Middle frontal gyrus (tissue), 1 donor: ENCODE measurements around the gene STIM1.

ENCODE experiments used
- DNase-seq: peaks from one replicate; pipeline ENCODE4 v3.0.0-alpha.2; 2015; ENCODE audit warnings: low spot score; ENCODE audit errors: extremely low spot score

The STIM1 gene

DNA sequence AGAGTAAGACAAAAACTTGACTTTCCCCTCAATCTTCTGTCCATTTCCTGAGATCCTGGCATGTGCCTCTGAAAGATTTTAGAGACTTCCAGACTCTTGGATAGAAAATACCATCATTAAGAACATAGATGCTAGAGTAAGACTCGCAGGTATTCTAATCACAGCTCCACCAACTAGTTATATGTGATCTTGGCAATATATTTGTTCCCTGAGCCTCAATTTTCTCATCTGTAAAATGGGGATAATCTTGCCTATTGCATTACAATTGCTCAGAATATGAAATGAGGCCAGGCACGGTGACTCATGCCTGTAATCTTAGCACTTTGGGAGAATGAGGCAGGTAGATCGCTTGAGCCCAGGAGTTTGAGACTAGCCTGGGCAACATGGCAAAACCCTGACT is 25.4 kb upstream of the STIM1 start:
- DNase-seq, result no peak

GRCh38 chr11:3830730-3831129 is 24.7 kb upstream of the STIM1 start:
- no peak for DNase-seq

DNA sequence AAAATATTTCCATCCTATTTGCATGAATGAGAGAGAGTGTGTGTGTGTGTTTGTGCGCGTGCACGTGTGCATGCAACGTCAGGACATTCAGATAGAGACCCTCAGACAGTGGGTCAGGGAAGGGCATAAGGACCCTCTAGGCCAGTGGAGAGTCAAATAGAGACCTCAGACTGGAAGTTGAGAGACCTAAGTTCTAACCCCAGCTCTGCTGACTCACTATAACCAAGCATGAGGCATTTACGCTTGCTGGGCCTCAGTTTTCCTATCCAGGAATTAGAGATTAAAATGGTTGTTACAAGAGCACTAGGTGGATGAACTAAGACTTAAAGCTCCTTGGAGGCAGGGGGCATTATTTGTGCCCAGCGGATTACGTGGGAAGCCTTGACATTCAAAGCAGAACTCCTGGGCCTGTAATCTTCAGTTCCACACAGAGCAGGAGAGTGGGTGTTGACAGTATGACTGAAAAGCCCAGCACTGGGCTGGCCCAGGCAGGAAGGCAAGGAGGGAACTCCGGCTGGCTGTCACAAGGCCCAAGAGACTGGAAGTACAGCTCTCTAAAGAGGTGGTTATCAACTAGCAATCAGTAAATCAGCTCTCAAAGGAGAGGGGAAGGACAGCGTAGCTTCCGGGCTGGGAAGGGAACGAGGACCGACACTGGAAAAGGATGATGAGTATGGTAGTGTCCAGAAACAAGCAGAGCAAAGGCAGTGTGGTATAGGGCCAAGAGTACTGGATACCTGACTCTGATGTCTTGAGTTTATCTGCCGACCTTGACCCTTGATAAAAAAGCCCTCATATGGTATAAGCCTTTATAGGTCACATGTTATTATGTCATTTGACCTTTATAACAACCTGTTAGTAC is 23.9 kb upstream of the STIM1 start:
- DNase-seq, result no peak

DNA sequence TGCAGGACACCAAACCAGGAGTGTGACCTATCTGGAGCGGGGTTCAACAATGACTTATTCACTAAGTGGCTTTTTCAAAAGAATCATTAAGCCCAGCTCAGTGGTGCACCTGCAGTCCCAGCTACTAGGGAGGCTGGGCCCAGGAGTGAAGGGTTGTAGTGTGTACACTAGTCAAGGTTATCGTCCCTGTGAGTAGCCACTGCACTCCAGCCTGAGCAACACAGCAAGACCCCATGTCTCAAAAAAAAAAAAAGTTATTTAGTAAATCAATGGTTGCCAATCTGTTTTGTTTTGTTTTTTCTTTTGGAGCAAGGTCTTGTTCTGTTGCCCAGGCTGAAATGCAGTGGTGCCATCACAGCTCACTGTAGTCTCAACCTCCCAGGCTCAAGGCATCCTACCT is 22.6 kb upstream of the STIM1 start:
- no peak for DNase-seq

DNA sequence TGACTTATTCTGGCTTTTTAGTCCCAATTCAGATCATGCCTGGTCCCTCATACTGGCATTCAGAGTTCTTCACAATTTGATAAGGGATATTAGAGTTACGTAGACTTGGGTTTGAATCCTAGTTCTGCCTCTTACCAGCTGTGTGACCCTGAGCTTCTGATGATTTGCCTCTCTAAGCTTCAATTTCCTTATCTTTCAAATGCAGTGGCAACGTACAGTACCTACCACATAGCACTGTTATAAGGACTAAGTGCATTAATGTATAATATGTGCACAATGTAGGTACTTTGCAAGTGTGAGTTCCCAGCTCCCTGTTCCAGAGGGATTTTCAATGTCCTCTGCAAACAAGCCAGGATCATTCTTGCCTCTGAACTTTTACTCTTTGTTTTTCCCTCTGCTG is 22.0 kb upstream of the STIM1 start:
- DNase-seq, result no peak

- DNase-seq, result no peak
Observed at GRCh38 chr11:3834349-3834663, 21.2 kb upstream of the STIM1 start.

DNA sequence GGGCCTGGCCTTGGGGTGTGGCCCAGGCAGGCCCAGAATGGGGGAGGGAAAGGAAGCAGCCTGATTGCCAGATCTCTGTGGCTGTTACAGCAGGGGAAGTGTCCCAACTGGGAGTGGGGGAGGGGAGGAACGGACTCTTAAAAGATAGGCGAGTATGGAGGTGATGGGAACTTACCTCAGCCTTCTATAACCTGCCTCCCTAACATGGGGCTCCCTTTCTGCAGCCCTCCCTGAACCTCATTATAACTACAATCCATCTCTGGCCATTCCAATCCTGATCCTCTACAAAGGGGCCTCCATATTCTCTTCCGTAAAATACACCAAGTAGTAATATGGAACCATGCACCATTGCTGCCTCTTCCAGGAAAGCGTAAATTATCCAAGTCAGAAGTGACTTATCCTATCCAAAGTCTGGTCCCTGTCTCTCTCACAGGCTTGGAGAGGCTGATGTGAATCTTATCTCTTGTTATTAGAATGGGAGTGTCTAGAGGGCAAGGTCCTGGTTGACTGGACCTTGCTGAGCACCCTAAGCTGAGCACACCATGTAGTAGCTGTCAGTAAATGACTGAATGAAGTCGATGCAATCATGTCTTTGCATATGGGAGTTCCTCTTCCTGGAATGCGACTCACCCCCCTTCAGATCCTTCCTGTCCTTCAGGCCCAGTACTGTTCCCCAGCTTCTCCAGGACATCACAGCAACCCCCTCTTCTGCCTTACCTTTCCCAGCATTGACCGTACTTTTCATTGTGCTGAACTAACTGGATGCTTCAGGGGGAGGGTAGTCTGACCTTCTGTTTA is 20.6 kb upstream of the STIM1 start:
- no peak for DNase-seq

- no peak for DNase-seq
Observed at GRCh38 chr11:3835751-3836150, 19.7 kb upstream of the STIM1 start.

DNA sequence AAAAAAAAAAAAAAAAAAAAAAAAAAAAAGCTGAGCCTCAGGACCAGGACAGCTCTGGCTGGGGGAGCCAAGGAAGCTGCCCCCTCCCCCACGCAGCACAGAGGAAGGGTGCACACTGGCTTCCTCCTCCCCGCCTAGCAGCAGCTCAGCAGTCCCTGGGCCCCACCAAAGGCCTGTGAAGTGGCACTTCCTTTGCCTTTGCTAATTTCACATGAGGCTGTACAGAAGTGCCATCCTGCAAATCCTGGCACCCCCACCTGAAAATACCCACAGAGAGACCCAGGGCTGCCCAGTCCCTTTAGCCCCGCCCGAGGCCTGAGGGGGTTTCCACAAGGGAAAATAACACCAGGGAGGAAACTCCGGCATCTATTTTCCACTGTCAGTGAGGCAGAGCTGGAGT is 18.6 kb upstream of the STIM1 start:
- no peak for DNase-seq

- no peak for DNase-seq
Observed at GRCh38 chr11:3837793-3838192, 17.7 kb upstream of the STIM1 start.

DNA sequence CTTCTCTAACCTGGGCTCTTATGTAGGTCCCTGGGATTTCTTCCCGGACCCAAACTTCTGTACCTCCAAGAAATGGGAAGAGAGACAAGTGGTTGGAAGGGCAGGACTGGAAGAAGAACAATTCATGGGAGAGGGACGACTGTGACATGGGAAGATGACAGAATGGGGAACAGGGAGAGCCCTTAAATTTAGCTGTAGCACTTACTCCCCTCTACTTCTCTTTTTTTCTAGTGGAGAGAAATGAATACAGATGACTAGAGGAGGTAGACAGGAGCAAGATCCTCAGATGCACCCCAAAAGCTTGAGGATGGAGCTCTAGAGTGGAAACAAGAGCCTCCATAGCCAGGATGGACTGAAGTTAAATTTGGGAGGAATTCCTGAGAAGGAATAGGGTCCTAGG is 17.0 kb upstream of the STIM1 start:
- no peak for DNase-seq

DNA sequence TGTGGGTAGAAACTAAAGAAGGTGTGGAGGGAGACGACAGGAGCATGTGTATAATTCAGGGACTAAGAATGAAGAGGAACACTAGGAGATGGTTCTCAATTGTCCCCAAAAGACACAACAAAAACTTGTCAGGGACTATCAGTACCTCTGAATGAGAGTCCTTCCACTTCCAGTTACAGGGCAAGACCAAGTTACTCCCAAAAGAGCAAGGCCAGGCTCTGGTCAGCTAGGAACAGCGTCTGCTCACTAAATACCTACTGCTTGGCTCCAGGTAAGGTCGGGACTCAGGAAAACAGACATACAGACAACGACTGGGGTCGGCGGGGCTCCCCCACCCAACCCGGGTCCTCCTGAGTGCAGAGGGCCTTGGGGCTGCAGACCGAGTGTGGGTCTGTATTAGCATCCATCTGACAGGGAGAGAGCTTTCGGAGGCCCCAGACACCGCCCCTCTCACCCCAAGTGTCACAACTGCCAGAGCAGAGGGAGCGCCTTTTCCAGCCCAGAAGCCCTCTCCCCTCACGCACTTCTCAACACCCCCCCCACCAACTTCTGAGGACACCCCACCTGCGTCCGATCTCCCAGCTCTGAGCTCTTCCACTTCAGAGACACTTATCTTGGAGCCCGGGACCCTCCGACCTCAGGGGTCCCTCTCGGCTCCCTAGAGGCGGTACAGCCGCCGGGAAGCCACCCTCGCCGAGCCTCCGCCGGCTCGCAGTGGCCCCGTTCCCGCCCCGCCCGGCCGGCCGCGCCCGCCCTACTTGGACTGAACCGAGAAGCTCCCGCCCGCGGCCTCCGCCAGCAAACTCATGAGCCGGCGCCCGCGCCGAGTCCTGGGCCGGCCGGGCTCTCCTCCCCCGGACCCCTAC is 15.2 kb upstream of the STIM1 start:
- no peak for DNase-seq

DNA sequence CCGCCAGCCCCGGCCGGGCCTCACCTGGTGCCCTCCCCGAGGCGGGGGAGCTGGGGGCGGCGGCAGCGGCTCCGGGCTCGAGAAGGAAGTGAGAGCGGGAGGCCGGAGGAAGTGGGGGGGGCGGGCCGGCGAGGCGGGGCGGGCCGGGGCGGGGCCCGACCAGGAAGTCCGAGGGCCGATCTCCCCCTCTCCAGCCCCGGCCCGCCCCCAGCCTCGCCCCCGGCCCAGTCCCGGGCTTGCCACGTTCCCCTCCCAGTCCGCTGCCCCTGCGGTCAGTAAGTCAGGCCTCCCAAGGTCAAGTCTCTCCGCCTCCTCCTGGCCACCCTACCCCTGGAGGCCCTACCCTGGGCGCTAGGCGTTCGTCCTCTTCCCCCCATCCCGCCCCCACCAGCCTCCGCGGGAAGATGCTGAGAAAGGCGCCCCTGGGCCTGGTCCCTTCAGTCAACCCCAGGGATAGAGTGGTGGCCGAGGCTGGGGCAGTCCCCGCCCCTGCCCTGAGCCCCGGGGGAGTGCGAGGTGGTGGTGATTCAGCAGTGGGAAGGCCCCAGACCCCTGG is 14.5 kb upstream of the STIM1 start, which contains the start of gene RHOG:
RHOG (minus strand) TSS at position 90 of the 556 bp plus-strand sequence. CDS start 12,821 bp downstream, outside the sequence.
- no peak for DNase-seq

DNA sequence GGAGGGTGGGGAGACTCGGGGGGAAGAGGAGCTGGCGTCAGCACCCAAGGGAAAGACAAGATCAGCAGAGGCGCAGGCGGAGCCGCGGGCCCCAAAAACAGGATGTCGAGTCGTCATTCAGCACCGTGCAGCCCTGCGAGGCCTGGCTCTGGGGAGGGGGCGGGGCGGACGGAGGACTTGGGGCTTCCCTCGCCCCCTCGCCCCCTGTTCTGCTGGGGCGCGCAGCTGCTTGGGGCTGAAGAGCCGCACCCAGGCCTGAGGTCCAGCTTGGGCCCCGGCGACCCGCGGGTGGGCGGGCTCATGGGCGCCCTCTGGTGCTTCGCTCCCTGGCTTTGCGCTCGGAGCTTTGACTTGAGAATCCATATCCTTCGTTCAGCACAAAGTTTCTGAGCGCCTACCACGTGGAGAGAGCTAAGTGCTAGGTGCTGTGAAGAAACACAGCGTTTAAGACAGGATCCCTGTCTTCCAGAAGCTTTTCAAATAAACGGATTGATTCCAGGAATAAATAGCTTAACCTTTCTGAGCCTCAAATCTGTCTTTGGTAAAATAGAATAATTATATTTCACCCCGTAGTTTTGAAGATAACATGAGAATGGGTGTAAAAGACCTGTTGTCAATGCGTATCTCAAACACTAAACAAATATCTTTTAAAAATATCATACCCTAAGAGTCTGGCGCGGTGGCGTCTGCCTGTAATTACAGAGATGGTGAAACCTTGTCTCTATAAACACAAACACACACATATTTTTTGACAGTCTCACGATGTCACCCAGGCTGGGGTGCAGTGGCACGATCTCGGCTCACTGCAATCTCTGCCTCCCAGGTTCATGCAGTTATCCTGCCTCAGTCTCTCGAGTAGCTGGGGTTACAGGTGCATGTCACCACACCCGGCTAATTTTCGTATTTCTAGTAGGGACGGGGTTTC is 13.8 kb upstream of the STIM1 start:
- DNase-seq, result peak; percentile 71

GRCh38 chr11:3843326-3843725 is 12.1 kb upstream of the STIM1 start:
- DNase-seq, result no peak

DNA sequence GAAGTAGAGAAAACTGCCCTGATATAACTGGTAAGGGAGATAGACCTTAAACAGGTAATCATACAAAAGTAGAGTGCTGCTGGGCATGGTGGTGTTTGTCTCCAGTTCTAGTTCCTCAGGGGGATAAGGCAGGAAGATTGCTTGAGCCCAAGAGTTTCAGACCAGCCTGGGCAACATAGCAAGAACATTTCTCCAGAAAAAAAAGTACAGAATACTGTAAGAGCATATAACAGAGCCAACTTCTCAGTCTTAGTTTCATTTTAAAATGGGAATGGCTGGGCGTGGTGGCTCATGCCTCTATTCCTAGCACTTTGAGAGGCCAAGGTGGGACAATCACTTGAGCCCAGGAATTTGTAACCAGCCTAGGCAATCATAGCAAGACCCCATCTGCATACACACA is 10.2 kb upstream of the STIM1 start:
- no peak for DNase-seq

- DNase-seq, result no peak
Observed at GRCh38 chr11:3845670-3846069, 9.8 kb upstream of the STIM1 start.

DNA sequence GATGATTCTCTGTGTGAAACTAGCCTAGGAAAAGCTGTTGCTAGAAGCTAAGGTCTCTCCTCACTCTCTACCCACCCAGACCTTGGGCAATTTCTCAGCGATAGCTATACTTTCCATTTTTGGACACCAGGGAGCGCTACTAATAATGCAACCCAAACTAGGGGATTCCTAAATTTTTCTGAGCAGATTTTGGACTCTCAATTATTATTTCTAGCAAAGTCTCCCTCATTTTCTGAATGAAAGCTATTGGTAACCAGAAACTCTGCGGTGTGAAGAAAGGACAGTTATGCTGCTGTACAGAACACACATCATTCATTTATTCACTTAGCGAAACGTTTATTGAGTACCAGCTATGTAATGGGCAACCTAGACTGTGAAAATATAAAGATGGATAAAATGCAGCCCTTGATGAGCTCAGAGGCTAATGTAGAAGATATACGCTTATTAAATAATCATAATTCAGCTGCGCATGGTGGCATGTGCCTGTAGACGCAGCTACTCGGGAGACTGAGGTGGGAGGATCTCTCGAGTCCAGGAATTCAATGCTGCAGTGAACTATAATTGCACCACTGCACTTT is 6.1 kb upstream of the STIM1 start:
- no peak for DNase-seq

GRCh38 chr11:3853545-3853842 is 2.0 kb upstream of the STIM1 start:
- DNase-seq, result no peak
